Right lobe of liver (tissue), 4 donors: Measurements from ENCODE around the gene PLCB2.

ENCODE experiments used
- POLR2A ChIP-seq: fragments of 450-650 bp; IDR thresholded peaks from one replicate; pipeline ENCODE4 v1.6.1; 2017; ENCODE audit warnings: antibody characterized with exemption, mild to moderate bottlenecking
- TF ChIP-seq, protein P1 (sequence below), 4 donors: fragments of 200-600 bp in 3 of 4; fragments of 450-650 bp in 1 of 4; IDR thresholded peaks; one replicate each; pipeline versions ENCODE4 v1.5.1 to v1.8.0; 2016 to 2022; ENCODE audit warnings: antibody characterized with exemption in 4 of 4, mild to moderate bottlenecking in 2 of 4
- donor health status: DM: no; HTN: no; CAD: no.
- donor health status: DM: no; HTN: no; CAD: no.
- donor health status: DM: no; HTN: yes; CAD: no.

DNA sequence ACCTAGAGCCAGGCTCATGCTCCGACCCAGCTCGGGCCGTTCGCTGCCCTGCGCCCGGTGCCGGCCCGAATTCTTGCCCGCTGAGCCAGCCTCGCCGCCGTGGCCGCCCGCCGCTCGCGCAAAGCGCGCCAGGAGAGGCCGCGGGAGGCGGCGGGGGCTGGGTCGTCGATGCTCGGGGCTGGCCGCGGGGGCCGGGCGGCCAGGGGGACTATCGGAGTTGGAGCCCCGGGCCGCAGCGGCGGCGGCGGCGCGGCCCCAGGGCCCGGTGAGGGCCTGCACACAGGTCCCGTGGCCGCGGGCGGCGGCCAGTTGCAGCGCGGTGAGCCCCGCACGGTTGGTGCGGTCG, 26.0 kb downstream of the PLCB2 start:
- TF ChIP-seq, protein P1, sequence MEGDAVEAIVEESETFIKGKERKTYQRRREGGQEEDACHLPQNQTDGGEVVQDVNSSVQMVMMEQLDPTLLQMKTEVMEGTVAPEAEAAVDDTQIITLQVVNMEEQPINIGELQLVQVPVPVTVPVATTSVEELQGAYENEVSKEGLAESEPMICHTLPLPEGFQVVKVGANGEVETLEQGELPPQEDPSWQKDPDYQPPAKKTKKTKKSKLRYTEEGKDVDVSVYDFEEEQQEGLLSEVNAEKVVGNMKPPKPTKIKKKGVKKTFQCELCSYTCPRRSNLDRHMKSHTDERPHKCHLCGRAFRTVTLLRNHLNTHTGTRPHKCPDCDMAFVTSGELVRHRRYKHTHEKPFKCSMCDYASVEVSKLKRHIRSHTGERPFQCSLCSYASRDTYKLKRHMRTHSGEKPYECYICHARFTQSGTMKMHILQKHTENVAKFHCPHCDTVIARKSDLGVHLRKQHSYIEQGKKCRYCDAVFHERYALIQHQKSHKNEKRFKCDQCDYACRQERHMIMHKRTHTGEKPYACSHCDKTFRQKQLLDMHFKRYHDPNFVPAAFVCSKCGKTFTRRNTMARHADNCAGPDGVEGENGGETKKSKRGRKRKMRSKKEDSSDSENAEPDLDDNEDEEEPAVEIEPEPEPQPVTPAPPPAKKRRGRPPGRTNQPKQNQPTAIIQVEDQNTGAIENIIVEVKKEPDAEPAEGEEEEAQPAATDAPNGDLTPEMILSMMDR (IDR thresholded peaks at IDR 0.05): no peak
- no peak for TF ChIP-seq POLR2A
